GM12878 (cell line): ENCODE results near the gene FFAR1.

Experiments used
- CEBPB ChIP-seq, 2 experiments: fragments of 150-350 bp in 1 of 2; IDR thresholded peaks; 2 replicates each; pipeline ENCODE4 v1.6.1; 2012 to 2014; ENCODE audit warnings: low read depth in 2 of 2, low read length in 2 of 2, borderline replicate concordance in 1 of 2, inconsistent platforms in 1 of 2
- PKNOX1 ChIP-seq: fragments of 450-650 bp; IDR thresholded peaks from 2 replicates; pipeline ENCODE4 v1.6.1; 2016; ENCODE audit warnings: mild to moderate bottlenecking
- POLR2AphosphoS5 ChIP-seq: IDR thresholded peaks from 2 replicates; pipeline ENCODE4 v1.6.1; 2011; ENCODE audit warnings: mild to moderate bottlenecking, low read length, inconsistent platforms
- RFX5 ChIP-seq: IDR thresholded peaks from 2 replicates; pipeline ENCODE4 v1.6.1; 2011; ENCODE audit warnings: low read depth, low read length, improper control_type of control experiment
- SIN3A ChIP-seq: IDR thresholded peaks from 2 replicates; pipeline ENCODE4 v1.6.1; 2012; ENCODE audit warnings: low read depth, low read length, improper control_type of control experiment
- TCF12 ChIP-seq: IDR thresholded peaks from 2 replicates; pipeline ENCODE4 v1.6.1; 2011; ENCODE audit warnings: low read depth, mild to moderate bottlenecking, low read length

DNA sequence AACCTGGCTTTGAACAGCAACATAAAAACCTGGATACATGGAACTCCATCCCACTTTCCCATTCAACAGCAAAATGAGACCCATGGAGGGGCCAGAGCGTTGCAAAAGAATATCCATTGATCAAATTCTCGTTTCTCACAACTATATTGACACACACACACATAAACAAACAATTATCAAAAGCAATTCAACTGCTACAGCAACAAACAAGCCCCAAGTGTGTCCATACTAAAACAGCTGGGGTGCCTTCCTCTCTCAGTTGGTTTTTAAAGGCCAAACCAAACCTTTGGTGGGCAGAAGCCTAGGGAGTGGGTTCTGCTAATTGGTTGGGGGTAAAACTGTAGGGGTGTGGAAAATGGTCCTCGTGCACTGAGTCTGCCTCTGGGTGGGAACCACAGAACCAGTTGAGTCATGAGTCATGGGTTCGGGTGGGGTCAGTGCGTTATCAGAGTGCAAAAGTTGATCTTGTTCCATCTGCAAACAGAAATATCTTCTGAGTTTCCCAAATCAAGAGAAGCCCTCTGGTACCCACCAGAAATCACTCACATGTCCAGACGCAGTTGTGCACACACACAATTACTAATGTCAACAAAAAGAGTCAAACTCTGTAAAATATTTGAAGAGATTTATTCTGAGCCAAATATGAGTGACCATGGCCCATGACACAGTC, 41.6 kb downstream of the FFAR1 start:
- TF ChIP-seq SIN3A (no peak), PKNOX1 (no peak), TCF12 (no peak), POLR2AphosphoS5 (no peak), CEBPB (IDR thresholded peaks at IDR 0.05; ENCODE audit: borderline replicate concordance in 1 of 2, low read depth in 2 of 2, low read length in 2 of 2) (no peak), RFX5 (no peak)
